ENCODE results near the gene TMOD2.
A peak's percentile ranks its signal among the peaks of the same experiment; 100 is the strongest.

Gene TMOD2

DNA sequence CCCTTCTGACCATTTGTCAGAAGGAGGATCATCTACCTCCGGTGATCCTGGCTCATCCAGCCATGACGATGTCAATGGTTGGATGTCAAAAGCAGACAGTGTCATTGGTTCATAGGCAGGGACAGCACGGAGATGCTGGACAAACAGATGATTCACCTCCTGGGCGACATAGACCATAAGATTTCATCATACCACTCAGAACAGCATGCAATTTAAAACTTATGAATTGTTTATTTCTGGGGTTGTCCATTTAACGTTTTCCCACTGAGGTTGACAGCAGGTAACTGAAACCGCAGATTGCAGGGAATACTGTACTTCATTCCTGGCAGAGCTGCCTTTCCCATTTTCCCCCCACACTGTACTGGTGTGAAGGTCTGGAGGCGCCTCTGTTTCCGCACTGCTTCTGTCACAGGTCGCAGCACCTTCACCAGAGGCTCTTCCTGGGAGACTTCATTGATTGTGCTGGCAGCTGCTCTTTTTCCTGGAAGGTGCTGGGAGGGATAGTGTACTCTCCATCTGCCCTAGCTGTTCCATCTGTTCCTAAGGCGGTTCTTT is 45.5 kb downstream of the TMOD2 start:
- TF ChIP-seq, protein P1, sequence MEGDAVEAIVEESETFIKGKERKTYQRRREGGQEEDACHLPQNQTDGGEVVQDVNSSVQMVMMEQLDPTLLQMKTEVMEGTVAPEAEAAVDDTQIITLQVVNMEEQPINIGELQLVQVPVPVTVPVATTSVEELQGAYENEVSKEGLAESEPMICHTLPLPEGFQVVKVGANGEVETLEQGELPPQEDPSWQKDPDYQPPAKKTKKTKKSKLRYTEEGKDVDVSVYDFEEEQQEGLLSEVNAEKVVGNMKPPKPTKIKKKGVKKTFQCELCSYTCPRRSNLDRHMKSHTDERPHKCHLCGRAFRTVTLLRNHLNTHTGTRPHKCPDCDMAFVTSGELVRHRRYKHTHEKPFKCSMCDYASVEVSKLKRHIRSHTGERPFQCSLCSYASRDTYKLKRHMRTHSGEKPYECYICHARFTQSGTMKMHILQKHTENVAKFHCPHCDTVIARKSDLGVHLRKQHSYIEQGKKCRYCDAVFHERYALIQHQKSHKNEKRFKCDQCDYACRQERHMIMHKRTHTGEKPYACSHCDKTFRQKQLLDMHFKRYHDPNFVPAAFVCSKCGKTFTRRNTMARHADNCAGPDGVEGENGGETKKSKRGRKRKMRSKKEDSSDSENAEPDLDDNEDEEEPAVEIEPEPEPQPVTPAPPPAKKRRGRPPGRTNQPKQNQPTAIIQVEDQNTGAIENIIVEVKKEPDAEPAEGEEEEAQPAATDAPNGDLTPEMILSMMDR (IDR thresholded peaks at IDR 0.05): no peak

DNA sequence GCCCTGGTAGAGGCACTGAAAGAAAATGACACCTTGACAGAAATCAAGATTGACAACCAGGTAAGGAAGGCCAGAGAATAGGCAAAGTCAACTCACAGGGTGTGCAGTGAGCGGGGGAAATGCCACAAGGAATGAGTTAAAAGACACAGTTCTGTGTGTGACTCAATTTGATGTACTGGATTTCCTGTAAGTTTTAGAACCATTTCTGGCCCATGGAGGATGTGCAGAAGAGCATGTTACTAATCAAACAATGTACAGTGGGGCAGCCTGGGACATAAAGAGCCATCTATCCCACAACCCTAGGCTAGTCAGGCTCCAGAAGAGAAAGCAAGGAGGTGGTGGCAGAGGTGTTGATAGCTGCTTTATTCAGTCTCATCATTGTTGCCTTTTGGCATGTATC is 46.9 kb downstream of the TMOD2 start:
- TF ChIP-seq, protein P1 (IDR thresholded peaks at IDR 0.05): no peak

DNA sequence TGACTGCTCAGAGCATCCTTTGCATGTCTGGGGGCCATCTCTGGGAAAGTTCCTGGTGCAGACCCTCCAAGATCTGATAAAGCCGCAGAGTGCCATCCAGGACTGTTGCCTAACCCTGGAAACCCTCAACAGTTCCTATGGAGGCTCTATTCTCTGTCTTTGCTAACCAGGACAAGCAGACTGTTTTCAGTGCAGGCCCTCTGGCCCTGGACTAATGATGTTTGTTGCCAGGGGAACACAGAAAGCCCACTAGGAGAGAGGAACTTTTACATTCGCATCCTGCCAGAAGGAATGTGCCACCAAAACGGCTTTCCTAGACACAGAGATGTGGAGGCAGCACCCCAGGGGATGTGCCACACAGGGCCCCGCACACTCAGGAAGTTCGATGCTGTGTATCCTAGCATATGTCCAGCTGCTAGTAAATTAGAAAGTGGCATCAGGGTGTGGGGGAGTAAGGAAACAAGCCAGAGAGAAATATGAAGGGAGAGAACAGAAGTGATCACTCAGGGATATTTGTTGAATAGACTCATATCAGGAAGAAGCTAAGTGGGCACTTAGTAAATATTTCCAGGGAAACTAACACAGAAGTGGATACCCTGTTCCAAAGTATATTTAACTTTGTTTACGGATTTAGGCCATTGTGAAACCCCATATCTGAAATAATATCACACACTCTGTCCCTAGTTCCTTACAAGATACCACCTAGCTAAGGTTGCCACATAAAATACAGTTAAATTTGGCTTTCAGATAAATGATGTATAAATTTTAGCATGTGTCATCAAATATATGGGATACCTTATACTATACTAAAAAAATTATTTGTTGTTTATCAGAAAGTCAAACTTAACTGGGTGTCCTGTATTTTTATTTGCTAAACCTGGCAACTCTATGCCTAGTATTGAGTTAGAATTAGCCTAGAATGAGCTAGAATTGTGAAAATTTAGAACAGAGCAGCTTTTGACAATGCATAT is 48.2 kb downstream of the TMOD2 start:
- TF ChIP-seq, protein P1 (IDR thresholded peaks at IDR 0.05): no peak

DNA sequence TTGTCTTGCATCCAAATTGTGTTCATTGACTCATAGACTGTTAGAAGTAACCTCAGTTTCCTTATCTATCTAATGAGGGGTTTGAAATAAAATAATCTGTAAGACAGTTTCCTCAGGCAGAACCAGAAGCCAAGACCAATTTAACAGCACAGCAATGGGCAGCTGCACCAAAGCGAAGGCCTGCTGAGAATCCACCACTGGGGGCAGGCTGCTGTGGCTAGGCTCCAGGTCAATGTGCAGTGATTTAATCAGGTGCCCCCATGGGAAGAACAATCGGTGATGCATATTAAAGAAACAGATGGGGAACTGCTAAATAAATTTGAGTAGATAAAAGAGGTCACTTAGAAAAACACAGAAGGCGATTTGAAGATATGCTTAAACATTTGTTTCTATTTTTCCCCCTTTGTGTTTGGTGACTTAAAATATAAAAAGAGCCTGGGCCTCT is 50.0 kb downstream of the TMOD2 start:
- TF ChIP-seq, protein P1 (IDR thresholded peaks at IDR 0.05): peak; percentile 43

DNA sequence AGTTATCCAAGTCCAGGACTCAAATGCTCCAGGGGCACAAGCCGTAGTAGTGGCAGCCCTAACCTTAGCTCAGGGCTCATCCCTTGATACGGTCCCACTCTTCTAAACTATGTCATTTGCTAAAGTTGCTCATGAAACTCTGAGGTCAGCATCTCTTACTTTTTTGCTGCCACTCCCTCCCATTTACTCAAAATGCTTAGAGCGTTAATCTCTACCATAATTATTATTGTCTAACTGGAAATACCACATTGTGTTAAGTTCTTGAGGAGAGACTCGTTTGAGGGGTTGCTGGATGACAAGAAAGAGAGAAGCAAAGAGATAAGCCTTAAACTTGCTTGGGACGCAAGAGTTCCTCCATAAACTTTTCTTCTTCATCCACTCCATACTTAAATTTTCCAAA is 51.2 kb downstream of the TMOD2 start:
- TF ChIP-seq, protein P1 (IDR thresholded peaks at IDR 0.05): no peak

DNA sequence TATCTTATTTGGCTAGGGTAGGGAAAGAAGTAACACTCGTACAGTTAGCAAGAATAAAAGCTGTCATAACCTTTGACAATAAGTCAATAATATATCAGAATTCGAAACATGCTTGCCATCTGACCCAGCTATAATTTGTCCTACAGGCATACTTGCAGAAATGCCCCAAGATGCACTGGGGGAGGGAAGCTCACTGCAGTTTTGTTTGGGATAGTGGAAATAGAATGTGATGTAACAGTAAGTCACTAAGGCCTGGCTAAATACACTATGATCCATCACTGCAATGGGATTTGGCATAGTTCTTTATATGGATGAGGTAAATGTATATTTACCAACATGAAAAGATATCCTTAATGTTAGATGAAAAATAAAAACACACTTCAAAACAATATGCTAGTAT is 52.6 kb downstream of the TMOD2 start:
- TF ChIP-seq, protein P1 (IDR thresholded peaks at IDR 0.05): no peak

DNA sequence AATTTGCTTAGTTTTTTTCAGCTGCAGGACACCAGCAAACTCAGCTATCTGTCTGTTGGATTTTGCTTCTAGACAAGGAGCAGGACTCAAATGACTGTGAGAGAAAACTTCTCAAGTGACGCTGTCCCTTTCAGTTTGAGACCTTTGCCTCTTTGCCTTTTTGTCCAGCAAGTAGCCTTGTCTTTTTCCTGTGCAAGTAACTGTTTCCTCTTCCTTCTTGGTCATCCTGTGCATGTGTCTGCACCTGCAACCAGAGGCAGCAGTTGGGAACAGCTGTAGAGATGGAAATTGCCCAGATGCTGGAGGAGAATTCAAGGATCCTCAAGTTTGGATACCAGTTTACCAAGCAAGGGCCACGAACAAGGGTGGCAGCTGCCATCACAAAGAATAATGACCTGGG is 54.7 kb downstream of the TMOD2 start:
- TF ChIP-seq, protein P1 (IDR thresholded peaks at IDR 0.05): no peak
